HG03378 (cell line): ENCODE measurements around the gene CROCC2.

Source experiments
- ATAC-seq: cut with Tn5 transposase; IDR thresholded peaks from one replicate; pipeline ENCODE4 v1.9.1; 2021; ENCODE audit warnings: mild to moderate bottlenecking, moderate library complexity; ENCODE audit not compliant: unreplicated experiment

CROCC2 gene

DNA sequence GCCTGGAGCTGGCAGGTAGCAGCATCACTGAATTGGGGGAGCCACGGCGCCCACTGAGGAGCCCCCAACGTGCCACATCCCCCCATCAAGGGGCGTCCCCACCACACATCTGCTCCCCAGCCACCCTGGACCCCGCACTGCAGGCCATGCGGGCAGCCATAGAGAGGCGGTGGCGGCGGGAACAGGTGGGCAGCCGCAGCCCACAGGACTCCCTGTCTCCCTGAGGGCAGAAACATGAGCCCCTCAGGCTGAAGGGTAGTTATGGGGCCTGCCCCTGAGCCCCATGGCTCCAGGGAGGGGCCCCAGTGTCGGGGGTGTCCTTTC lies 26.6 kb downstream of the CROCC2 start:
- ATAC-seq = no peak

DNA sequence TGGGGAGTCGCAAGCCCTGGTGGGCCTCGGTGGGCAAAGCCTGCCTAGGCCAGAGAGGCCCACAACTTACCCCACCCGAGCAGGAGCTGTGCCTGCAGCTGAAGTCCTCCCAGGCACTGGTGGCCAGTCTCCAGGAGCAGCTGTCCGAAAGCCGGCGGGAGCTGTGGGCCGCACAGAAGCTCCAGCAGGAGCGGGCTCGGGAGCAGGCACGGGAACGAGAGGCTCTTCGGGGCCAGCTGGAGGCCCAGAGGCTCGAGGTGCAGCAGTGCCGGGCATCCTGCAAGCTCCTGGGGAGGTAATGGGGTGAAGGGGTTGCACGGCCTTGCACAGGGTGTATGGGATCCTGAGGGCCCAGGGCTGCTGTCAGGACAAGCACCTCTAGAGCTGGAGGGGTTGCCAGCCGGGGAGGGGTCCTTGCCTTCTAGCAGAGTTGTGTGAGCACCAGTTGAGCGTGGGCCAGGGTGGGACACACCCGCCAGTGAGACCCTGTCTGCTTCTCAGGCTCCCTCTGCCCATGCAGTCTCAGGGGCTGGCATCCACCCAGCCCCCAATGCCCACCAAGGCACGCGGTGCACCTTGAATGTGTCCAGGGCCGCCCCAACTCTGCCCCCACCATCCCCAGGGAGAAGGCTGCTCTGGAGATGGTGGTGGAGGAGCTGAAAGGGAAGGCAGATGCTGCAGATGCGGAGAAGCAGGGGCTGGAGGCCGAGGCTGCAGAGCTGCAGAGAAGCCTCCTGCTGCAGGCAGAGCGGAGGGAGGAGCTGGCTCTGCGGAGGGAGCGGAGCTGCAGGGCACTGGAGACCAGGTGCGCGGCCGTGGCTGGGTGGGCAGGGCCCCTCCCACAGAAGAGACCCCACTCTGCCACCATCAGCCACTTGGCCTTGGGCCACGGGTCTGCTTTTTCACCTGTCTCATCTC lies 27.2 kb downstream of the CROCC2 start:
- ATAC-seq = no peak

DNA sequence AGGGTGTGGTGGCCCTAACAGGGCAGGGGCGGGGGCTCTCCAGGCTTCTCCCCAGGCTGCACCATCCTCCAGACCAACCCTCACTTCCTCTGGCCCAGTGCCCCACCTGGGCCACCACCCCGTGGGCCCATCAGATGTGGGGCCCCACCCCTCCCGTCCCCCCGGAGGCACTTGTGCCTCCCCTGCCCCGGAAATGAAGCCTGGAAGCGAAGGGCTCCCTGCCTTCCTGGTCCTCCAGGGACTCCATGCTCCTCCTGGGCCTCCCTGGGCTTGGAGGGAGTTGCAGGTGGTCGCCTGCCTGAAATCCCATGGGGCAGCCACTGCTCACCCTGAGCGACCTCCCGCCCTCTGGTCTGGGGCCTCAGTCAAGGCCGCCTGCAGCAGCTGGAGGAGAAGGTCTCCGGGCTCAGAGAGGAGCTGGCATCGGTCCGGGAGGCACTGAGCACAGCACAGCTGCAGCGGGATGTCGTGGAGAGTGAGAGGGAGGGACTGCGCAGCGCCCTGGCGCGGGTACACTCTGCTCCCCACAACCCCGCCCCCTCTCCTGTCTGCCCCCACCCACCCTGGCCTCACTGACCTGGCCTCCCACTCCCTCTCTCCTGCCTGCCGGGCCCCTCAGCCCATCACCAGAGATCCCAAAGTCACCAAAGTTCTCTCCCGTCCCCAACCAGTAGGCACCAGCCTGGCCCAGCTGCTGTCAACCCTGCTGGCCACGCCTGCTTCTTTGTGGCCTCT lies 28.0 kb downstream of the CROCC2 start:
- ATAC-seq = no peak

DNA sequence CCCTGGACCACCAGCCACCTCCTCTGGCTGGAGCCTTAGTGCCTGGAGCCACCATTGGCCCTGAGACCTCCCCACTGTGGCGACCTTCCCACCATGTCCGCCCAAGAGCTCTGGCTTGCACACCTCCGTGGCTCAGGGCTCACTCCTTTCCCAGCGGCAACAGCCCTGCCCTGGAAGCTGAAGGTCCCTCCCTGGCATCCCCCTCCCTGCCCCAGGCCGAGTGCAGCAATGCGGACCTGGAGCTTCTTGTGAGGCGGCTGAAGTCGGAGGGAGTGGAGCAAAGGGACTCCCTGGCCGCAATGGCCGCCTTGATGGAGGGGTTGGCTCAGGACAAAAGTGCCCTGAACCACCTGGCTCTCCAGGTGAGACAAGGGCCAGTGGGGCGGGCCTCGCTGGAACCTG lies 28.6 kb downstream of the CROCC2 start:
- no peak for ATAC-seq

DNA sequence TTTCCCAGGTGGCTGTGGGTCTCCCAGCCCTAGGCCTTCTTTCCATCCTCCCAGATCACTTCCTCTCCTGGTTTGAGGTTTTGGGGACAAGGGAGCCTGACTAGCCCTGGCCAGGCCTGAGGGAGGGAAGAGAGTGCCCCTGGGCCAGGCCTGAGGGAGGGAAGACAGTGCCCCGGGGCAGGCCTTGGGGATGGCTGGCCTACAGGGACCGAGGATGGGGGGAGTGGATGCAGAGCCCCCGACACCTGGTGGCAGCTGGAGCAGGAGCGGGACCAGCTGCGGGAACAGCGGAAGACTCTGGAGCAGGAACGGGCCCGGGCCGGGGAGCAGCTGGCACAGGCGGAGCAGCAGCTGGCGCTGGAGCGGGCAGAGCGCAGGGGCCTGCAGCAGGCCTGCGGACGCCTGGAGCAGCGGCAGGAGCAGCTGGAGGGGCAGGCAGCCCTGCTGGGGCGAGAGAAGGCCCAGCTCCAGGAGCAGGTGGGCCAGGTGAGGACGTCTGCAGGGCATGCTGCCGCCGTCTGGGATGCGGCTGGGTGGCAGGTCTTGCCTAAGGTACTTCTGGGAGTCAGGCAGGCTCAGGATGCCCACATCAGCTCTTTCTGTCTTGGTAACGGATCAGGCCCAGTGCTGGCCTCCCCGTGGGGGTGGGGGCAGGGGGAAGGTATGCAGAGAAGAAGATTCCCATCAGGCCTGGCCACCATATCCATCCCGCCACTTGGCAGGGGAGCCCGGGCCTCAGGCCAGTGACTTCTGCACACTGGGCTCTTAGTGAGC lies 29.2 kb downstream of the CROCC2 start:
- no peak for ATAC-seq

DNA sequence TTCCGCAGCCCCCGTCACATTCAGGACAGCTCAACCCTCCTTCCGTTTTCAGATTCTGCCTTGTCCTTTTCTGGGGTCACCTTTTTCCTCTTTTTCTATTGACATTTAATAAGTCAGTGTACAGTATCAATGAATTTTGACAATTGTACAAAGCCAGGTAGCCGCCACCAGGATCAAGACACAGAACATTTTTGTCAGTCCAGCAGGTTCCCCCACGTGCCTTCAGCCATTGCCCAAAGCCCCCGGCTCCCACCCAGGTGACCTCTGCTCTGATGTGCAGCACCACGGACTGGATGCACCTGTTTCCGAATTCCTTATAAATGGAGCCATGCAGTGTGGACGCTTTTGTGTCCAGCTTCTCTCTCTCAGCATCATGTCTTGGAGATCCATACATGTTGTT lies 30.0 kb downstream of the CROCC2 start:
- no peak for ATAC-seq

DNA sequence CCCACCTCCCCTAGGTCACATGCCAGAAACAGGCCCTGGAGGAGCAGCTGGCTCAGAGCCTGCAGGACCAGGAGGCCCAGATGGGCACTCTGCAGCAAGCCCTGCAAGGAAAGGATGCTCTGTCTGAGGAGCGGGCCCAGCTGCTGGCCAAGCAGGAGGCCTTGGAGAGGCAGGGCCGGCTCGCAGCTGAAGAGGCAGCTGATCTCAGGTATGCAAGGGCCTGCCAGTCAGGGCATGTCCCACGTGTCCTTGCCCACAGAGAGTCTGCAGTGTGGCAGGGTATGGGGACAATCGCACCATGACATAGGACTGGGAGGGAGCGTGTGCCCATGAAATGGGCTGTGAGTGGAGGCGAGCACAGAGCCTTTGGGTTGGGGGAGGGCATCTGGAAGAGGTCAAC lies 39.9 kb downstream of the CROCC2 start:
- ATAC-seq = no peak

DNA sequence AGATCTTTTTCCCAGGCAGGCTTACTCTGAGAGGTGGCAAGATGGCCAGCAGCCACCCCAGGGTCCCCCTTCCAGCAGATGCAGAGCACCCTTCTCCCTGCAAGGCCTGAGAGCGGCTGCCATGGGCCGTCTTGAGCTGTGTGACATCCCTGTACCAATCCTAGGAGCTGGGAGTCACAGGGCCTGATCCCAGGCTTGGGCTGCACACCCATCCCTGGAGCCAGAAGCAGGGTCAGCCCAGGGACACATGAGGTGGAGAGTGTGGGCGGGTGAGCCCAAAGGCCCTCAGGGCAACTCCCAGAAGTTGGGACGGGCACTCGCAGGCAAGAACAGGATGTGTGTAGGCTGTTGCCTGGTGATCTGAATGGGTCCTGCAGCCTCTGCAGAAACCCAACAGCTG lies 40.5 kb downstream of the CROCC2 start:
- no peak for ATAC-seq

DNA sequence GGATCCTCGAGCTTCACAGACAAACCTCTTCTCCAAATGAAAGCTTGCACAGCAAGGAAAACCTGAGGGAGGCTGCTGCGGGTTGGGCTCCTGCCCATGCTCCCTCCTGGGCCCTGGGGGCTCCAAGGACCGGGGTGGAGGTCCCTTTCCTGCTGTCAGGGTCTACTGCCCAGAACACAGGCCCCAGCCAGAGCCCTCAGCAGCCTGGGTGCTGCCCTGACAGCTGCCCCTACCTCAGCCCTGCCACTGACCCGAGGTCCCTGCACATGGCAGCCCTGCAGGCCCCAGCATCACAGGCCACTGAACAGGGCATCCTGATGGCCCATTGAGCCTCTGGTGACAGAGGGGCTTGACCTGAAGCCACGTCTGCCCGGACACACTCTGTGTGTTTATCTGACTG lies 41.0 kb downstream of the CROCC2 start:
- ATAC-seq = no peak

DNA sequence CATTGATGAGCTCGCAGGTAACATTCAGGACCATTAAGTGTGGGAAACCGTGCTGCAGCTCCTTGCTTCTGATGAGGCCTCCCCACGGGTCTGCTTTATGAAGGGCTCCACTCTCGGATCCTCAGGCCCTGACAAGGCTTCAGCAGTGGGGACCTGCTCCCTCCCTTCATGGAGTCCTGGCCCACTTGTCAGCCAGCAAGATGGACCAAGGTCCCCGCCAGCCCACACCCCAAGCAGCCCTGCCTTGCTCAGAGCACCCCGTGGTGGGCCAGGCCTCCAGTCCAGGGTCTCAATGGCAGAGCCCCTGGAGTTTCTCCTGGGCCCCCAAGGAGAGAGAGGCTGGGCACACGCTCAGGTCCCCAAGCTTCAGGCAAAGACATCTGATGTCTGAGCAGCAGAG lies 41.5 kb downstream of the CROCC2 start:
- no peak for ATAC-seq

DNA sequence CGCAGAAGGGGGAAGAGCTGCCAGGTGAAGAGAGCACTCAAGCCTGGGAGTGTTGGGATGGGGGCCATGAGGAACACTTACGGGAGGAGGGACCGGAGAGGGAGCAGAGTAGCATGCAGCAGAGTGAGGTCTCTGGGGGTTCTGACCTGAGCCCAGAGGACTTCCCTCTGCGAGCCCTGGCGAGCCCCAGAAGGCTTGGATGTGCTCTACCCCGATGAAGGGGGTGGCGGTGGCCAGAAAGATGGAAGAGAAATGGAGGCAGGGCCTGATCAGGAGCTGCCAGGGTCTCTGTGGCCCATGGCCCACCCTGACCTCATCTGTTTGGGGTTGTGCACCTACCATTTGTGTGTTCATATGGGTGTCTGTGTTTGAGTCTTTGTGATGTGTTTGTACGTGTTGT lies 42.0 kb downstream of the CROCC2 start:
- ATAC-seq = no peak

DNA sequence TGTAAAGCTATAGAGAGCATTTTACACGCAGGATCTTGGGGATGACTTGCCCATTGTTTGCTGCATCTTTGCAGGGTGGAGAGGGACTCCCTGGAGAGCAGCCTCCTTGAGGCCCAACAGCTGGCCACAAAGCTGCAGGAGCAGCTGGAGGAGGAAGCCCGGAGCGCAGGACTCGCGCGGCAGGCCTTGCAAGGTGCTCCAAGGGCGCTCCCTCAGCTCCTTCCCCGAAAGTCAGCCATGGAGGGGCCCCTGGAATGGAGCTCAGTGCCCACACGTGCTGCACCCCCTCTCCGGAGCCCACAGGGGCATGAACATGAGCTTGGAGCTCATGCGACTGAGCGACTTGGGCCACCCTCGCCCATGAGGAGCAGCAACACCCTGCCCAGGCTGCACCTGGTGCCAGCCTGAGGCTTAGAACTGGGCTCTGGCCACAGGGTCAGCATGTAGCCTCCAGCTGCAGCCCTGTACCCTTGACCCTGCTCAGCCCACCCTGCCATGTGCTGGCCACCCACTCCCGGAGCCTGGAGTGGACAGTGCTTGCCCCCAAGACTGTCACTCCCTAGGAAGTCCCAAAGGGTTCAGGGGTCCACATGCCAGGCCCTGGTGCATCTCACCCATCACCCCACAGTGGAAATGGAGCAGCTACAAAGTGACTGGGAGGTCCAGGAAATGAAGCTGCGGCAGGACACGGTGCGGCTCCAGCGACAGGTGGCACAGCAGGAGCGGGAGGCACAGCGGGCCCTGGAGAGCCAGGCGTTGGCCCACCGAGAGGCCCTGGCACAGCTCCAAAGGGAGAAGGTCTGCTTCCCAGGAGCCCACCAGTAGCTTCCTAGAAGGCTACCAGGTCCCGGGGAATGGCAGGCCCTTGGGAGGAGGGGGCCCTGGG lies 43.0 kb downstream of the CROCC2 start:
- ATAC-seq = no peak

DNA sequence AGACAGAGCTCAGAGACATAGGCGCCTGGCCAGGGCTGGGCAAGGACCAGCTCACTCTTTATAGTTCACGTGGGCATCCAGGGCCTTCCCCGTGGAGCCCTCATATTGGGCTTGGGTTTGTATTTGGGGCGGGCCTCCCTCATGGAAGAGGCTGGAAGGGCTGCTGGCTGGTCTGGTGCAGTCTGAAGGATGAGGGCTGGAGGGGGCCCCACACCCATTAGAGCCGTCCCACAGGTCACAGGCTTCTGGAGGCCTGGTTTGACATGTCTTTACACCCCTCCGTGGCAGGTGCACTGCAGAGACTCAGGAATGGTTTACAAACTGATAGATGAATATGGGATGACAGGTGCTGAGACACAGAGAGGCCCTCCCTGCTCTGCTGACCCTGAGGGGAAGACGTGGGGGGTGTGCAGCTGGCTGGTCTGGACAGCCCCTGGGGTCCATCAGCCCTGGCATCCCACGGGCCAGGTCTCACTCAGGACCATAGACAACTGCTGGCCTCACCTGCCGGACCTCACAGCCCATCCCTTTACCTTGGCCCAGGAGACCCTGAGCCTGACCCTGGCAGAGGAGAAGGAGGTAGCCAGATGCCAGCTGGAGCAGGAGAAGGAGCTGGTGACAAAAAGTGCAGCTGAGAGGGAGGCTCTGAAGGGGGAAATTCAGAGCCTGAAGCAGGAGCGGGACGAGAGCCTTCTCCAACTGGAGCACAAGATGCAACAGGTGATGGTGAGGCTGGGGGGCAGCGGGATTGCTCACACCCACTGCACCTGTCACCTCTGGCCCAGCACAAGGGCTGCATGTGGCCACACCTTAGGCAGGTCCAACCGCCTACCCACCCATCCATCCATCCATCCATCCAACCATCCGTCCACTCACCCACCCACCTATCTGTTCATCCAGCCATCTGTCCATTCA lies 43.9 kb downstream of the CROCC2 start:
- ATAC-seq = no peak

DNA sequence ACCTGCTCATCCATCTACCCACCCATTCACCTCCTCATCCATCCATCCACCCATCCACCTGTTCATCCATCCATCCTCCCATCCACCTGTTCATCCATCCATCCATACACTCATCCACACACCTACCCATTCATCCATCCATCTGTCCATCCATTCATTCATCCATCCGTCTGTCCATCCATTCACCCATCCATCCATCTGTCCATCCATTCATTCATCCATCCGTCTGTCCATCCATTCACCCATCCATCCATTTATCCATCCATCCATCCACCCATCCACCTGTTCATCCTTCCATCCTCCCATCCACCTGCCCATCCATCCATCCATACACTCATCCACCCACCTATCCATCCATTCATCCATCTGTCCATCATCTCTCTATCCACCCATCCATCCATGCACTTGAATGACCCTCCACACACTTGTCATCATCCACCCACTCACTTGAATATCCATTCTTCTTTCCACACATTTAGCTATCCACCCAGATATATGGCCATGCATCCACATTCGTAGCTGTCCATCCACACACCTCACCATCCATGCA lies 45.0 kb downstream of the CROCC2 start:
- no peak for ATAC-seq

DNA sequence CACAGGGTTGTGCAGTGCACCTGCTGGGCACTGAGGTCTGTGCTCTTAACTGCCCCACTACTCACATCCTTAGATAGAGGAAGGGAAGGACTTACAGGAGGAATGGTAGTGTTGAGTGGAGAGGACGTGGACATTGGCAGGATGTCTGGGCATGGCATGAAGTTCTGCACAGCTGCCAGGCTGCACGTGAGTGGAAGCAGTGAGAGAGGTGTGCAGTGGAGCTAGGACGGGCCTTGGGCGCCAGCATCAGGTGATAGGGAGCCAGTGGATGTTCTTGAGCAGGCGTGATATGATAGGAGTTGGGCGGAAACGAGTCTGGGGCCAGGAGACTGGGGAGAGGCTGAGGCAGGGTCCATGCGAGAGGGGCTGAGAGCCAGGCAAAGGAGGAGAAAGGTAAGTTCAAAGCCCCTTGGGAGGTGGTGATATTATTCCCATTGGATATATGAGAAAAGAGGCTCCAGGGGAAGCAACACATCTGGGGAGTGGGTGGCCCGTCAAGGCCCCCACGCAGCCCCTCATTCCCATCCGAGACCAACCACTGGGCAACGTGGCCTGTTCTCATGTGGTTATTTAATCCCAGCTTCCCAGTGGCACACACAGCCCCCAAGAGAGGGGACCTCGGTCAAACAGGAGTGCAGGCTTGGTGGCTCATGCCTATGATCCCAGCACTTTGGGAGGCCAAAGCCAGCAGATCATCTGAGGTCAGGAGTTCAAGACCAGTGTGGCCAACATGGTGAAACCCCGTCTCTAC lies 46.5 kb downstream of the CROCC2 start:
- ATAC-seq = no peak

DNA sequence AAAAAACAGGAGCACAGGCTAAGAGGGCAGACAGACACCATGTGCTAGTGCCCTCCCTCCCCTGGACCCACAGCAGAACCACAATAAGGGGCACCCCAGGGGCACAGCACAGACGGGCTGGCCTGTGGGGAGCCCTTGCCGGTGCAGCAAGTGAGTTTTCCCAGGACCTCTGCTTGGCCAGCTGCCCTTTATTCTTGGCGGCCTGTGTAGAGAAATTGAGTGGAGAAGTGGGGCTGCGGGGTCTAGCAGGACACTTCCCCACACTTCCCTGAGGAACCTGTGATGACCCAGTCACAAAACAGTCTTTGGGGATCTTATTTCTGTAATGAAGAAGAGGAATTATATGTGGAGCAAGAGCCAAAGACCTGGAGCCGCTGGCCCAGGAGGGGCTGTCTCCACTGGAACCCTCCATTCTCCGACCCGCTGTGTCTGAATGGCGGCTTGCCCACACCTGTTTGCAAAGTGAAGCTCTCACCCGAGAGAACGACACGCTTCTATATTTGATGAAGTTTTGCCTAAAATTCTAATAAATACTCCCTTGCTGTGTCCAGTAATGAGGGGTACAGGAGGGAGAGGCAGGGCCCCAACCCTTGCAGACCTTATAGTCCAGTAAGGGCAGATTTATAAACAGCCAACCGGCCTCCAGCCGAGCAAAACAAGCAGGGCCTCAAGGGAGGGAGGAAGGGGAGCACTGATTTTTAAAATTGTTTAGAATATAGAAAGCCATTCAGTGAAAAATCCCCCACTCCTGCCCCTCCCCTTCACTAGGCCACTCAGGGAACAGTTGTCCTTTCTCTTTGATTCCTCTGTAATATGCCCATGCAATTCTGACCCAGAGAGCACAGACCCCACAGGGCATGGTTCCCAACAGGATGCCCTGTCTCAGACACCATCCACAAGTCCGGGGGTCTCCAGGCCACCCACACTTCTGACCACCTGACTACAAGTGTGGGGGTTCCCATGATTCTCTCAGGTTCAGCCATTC lies 47.6 kb downstream of the CROCC2 start:
- ATAC-seq = no peak
